HG03064 (cell line): ENCODE measurements around the gene PANK4.

ENCODE experiments used
- ATAC-seq: cut with Tn5 transposase; IDR thresholded peaks from one replicate; pipeline ENCODE4 v1.9.1; 2021; ENCODE audit warnings: low read depth; ENCODE audit not compliant: unreplicated experiment

Gene PANK4

DNA sequence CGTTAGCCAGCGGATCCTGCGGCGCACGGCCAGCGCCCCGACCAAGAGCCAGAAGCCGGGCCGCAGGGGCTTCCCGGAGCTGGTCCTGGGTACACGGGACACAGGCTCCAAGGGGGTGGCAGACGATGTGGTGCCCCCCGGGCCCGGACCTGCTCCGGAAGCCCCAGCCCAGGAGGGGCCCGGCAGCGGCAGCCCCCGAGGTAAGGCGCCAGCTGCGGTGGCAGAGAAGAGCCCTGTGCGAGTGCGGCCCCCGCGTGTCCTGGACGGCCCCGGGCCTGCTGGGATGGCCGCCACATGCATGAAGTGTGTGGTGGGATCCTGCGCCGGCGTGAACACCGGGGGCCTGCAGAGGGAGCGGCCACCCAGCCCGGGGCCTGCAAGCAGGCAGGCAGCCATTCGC is 24.2 kb downstream of the PANK4 start:
- ATAC-seq, result no peak

DNA sequence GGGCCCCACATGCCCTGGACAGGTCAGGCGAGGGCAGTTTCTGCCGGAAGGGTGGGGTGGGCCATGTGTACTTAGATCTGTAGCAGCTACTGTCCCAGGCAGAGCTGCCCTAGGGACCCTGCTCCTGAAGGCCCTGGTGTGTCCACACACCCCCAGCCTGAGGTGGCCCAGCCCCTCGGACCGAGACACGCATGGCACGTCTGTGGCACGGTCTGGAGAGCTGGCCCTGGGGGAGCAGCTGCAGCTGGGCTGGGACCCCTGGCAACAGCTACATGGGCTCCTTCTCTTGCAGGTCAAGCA is 24.6 kb downstream of the PANK4 start:
- ATAC-seq, result no peak

DNA sequence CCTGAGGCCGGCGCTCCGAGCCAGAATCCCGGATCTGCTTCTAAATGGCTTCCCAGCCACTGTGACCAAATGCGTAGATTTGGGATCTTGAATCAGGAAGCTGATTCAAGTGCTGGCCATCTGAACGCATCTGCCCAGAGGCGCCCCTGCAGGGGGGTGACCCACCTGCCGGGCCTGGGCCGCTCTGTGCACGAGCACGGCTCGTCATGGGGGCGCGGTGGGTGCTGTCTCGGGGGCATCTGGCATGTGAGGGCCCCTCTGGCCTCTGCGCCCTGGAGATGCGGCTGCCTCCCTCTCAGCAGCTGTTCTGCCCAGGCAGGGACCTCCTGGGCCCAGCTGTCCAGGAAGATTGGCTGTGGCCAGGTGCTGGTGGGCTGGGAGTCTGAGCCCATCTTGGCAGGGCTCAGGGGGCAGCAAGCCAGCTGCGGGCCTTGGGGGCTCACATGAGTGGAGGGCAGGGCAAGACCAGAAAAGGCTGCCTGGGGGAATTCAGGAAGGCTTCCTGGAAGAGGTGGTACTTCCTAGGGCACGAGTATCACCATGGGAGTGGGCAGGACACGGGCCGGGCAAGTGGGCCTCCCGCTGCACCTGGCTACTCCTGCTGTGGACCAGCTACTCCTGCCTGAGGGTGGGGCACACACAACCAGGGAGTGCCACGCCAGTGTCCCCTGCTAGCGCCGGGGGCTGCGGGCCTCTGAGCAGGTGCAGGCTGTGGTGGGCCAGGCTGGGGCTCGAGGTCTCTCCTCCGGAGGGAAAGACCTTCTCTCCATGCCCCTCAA is 25.2 kb downstream of the PANK4 start:
- ATAC-seq, result no peak

DNA sequence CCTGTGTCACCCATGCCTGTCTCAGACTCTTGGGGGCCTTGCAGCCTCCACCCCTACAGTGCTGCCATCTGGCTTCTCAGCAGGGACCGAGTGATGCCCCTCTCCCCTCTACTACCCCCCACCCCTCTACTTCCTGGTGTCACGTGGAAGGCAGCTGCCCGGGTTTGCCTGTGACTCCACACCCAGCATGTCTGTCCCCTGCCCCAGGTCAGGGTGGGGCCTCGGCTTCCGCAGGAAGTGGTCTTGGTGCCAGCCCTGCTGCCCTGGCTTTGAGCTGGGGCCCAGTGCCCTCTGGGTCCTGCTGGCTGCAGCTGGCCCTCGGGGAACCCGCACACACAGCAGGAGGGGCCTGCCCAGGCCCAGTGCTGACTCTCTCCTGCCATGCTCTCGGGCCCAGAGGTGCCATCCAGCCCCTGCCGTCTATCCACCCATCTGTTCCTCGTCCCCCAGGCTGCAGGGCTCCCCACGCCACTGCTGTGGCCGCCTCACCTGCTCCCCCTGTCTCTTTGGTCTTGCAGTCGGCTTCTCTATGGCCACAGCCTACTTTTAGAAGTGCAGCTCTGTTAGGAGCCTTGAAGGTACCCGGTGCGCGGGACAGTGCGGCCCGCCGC is 26.3 kb downstream of the PANK4 start:
- ATAC-seq, result no peak

DNA sequence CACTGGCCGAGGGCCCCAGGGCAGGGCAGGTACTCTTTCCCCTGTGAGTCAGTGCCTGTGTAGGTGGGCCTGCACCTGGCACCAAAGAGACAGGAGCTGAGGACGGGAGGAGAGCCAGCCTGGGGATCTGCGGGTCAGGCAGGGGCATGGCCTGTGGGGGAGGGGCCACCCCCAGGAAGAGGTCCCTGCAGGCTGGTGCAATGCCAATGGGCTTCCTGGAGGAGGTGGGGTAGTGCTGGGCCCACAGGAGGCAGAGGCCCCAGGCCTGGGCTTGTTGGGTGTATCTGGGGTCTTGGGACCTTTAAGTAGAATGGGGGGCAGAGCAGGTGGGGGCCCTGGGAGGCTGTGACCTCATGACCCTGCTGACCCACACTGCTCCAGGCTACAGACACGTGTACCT is 27.1 kb downstream of the PANK4 start:
- ATAC-seq, result no peak

DNA sequence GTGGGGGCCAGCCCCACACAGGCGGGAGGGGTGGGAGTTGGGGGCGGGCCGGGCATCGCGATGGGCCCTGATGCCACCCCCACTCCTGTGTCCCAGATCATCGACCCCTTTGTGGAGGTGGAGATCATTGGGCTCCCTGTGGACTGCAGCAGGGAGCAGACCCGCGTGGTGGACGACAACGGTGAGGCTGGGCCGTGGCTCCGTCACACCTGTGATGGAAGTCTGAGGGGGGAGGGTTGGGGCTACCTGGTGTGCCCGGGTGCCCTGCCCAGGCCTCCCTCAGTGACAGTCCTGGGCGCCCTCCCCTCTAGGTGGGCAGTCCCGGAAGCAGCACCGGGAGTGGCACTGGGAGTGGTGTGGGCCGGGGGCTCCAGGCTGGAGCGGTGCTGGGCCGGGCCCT is 27.7 kb downstream of the PANK4 start:
- ATAC-seq, result no peak

DNA sequence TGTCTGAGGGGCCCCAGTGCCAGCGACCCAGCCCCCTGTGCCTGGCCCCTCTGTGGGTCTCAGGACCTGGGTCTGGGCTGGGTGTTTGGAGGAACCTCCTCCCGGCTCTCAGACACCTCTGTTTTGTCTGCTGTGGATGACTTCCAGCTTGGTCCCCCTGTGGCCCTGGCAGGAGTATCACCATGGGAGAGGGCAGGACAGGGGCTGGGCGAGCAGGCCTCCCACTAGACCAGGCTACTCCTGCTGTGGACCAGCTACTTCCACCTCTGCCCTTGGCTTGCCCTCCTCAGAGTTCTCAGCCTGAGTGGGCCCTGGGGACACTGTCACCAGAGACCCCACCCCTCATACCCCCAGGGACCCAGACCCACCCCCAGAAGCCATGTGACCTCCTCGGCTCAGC is 28.5 kb downstream of the PANK4 start:
- ATAC-seq, result no peak

DNA sequence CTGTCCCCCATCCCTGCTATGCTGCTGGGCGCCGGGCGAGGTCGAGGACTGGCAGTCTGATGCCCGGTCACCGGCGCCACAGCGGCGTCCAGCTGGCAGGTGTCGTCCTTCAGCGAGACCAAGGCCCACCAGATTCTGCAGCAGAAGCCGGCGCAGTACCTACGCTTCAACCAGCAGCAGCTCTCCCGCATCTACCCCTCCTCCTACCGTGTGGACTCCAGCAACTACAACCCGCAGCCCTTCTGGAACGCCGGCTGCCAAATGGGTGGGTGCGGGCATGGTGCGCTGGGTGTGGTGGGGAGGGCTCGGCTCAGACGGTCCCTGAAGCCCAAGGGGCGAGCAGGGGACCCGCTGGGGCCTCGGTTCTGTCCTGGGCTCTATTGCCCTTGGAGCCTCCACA is 29.6 kb downstream of the PANK4 start:
- no peak for ATAC-seq

DNA sequence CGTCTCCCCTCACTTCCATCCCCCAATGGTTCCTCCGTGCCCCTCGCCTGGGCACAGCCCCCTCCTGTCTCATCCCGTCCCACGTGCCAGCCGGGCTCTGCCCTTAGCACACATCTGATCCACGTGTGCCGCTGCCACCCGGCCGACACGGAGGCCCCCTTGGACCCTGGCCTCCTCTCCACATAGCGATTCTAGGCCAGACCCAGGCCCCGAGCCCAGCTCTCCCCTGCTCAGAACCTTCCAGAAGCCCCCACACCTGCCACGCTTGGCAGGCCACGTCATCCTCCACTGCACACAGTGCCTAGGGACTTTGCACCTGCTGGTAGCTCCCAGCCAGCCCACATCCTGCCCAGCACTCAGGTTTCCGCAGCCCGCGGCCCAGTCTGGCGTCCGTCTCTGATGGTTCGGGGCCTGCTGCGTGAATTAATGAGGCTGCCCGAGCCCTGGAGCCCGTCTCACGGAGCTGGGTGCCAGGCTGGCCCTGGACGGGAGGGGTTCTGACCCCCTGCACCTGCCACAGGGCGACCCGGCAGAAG is 30.2 kb downstream of the PANK4 start:
- peak; percentile 58 for ATAC-seq

DNA sequence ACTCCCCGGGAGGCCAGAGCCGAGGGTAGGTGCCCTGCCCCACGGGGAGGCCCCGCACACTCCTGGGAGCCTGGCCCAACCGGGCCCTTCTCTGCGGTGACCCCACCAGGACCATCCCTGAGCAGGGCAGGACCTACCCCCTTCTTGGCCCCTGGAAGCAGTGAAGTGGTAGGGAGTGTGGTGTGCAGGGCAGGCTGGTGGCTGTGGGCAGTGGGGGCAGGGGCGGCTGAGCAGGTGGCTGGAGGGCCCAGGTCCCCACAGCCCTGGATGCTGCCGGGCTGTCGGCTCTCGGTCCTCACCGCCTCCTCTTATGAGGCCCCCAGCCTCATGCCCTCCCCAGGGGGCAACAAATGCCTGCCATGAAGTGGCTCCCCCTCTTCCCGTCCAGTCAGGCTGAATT is 30.9 kb downstream of the PANK4 start:
- no peak for ATAC-seq

DNA sequence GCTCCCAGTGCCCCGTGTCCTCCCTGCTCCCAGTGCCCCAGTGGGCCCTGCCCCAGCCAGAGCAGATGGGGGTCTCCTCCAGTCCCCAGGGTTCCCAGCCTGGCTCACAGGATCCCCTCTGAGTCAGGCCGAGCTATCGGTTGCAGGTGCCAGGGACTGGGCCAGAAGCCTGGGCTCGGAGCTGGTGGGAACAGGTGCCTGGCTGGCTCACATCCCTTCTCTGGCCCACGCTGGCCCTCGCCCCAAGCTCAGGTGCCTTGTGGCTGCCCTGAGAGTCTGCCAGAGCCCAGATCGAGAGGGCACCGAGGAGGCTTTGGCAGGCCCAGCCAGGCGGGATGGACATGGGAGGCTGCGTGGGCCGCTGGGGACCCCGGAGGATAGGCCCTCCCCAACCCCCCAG is 31.4 kb downstream of the PANK4 start:
- no peak for ATAC-seq

DNA sequence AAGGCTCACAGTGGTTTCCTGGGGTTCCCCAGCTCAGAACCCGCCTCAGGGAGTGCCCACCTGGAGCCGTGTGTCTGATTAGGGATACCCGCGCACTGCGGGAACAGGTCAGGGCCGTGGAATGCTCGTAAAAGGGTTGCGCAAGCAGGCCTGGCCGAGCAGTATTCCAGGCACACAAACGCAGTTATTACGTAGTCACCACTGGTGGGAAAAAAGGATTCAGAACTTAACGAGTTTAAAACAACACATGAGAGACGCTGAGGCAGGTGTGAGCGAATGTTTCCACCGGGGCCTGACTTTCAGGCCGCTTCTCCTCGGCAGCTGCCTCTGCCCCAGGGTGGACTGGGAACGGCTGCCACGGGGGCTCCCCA is 32.1 kb downstream of the PANK4 start:
- ATAC-seq, result no peak

DNA sequence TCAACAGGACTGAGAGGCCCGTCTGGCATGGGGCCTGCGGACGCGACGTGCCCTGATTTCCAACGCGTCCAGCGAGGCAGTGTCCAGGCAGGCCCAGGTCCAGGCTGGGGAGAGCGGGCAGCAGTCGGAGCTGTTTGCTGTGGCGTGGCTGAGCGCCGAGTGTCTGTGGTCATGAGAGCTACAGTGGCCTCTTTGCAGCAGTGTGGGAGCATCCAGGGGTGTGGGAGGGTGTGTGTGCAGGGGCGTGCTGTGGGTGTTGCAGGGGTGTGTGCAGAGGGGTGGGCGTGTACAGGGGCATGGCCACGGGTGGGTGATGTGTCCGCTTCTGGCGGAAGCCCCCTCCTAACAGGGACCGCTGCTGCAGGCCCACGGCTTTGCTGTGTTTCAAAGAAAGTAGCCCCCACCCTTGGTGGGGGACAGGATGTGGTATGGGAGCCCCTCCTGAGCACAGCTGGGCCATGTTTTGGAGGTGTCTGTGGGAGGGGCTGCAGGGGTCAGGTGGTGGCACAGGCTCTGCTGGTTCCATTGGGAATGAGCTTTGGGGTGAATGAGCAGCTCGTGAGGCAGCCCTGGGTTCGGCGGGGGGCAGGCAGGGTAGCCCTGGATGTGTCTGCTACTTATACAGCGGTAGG is 32.6 kb downstream of the PANK4 start:
- no peak for ATAC-seq

DNA sequence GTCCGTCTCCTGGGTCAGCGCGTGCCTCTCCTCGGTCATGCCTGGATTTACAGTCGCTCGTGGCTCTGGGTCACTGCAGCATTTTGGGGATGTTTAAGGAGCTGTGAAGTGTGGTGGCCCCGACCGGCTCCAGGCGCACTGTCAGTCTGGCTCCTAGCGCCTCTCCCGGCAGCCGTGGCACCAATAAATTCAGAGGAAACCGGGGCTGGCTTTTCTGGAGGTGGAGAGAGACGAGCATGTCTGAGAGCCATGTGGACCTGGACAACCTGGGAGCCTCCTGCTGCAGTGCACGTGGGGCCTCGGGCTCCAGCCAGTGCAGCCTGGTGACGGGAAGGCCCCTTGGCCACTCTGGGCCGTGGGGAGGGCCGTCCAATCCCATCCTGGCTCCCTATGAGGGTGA is 33.2 kb downstream of the PANK4 start:
- ATAC-seq, result no peak

DNA sequence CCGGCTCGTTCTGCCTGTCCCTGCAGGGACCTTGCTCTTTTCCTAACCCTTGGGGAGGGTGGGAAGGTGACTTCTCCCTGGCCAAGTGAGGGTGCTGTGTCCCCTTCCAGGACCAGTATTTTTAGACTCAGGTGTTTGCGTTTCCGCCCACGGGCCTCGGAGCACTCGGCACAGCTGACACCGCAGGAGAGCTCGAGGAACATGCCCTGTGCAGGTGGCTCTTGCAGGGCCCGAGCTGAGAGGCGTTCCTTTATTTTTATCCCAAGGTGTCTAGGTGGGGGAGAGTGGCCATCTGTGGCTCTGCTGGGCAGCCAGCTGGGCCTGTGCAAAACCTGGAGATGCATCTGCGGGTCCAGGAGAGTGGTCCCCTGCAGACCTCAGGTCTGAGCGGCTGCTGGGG is 34.3 kb downstream of the PANK4 start:
- no peak for ATAC-seq

DNA sequence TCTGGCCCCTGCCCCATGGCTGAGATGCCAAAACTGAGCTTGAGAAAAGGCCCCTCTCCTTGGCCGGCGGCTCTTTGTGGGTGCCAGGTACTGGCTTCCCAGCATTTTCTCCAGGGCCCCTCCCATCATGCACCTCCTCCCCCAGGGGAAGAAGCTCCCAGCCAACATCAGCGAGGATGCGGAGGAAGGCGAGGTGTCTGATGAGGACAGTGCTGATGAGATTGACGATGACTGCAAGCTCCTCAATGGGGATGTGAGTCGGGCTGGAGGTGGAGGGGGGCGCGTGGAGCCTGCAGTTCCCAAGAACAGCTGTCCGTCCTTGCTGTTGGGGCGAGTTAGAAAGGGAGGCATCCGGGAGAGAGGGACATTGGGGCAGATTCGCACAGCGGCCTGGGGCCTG is 36.8 kb downstream of the PANK4 start:
- ATAC-seq, result no peak

DNA sequence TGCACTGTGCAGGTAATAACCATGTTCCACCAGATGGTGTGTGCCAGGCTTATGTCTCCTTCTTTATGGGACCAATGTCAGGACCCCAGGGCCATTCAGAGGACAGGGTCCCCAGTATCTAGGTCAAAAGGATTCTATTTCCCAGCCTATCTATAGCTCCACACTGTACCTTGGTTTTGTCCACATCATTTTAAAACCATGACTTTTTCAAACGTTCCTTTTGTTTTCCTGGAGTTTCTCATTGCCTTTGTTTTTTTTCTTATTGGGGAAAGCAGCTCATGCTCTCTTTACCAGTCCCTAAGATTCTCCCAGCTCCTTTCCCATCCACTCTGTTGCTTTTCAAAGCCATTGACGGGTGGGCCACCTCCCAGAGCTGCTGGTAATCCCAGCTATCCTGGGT is 37.7 kb downstream of the PANK4 start:
- no peak for ATAC-seq

DNA sequence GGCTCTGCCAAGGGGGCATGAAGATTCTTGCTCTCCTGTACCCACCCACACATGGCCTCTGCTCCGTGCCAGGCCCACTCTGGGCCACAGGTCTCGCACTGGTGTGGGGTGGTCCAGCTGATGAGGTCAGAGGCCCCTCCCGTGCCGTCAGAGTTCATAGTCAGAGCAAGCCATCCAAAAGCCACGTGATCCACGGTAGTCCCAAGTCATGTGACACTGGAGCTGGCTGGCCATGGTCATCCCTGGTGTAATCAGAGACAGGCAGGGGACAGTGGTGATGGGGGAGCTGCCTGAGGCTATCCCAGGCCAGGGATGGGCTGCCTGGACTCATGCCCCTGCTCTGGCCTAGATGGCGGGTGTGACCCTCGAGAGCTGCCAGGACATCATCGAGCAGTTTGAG is 39.8 kb downstream of the PANK4 start:
- no peak for ATAC-seq

DNA sequence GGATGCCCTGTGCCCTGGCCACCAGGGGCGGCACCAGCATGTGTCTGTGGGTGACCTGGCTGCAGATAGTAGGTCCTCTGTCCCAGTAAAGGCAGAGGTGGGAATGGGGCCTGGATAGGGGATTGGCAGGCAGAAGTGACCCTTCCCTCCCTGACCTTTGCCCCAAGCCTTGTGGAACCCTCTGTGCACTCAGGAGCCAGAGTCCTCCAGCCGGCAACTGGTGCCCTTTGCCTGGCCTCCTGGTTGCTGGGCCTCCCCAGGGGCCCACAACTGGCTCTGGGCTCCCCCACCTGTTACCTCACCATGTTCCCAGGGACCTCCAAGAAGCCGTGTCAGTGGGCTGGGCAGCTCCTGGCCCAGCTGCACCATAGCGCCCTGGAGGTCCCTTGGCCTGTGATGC is 40.4 kb downstream of the PANK4 start:
- no peak for ATAC-seq

DNA sequence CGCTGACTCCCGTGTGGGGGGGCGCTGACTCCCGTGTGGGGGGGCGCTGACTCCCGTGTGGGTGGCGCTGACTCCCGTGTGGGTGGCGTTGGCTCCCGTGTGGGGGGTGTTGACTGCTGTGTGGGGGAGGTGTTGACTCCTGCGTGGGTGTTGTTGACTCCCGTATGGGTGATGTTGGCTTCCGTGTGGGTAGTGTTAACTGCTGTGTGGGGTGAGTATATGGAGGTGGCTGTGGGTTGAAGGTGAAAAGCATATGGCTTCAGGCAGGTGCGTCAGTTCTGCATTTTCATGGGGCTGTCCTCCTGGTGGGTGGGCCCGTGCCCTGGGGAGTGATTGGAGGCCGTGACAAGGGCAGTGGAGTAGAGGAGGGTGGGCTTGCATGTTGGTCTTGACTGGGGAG is 42.4 kb downstream of the PANK4 start:
- no peak for ATAC-seq

DNA sequence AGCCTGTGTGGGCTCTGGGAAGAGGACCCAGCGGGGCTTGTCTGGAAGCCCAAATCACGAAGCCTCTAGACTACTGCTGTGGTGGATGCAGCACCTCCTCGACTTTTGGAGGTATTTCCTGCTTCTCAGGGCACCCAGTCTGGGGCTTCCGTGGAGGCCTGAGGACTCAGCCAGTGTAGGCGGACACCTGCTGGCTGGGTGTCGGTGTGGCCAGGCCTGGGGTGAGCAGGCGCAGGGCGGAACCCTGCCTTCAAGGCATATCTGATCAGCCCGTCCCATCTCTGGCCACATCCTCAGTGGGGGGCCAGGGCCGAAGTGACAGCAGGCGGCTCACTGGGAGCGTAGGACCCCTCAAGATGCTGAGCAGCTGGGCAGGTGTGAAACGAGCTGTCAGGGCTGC is 43.4 kb downstream of the PANK4 start:
- ATAC-seq, result no peak

DNA sequence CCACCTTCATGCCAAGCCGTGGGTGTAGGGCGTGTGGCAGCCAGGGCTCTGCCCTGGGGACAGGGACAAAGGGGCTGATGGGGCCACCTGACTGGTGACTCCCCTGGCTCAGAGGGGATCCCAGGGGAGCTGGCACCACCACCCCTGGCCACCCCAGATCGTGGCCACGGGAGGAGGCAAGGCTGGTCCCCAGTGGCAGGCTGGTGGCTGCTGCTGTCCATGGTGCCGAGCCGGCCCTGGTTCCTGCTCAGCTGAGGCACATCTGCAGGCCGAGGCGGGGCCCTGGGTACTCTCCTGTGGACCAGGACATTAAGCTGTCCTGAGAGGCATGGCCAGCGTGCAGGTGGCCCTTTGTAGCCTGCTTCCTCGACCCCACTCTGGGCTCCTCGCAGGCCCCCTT is 43.8 kb downstream of the PANK4 start:
- no peak for ATAC-seq
